Mesothelial cell of epicardium (in vitro differentiated cells): ENCODE results near the gene IGLON5. TPM values are rescaled to one million over a fixed set of nuclear protein-coding genes. Genes with fewer than 3 reads are reported as not detected.

Experiments used
- DNase-seq, 2 experiments: peaks; one replicate each; pipeline ENCODE4 v3.0.0; 2021; ENCODE audit warnings: low spot score in 2 of 2; ENCODE audit not compliant: unreplicated experiment in 2 of 2
- H3K27ac Mint-ChIP-seq: 2 replicates; pipeline ENCODE4 v1.8.0; 2021; ENCODE audit warnings: mixed read lengths
- H3K27me3 Mint-ChIP-seq: 2 replicates; pipeline ENCODE4 v1.8.0; 2021; ENCODE audit warnings: low read depth, mixed read lengths
- H3K36me3 Mint-ChIP-seq: 2 replicates; pipeline ENCODE4 v1.8.0; 2021; ENCODE audit warnings: mixed read lengths
- H3K4me1 Mint-ChIP-seq: 2 replicates; pipeline ENCODE4 v1.8.0; 2021; ENCODE audit warnings: mixed read lengths
- H3K4me3 Mint-ChIP-seq: 2 replicates; pipeline ENCODE4 v1.8.0; 2021; ENCODE audit warnings: mild to moderate bottlenecking, moderate library complexity, mixed read lengths
- H3K9me3 Mint-ChIP-seq: 2 replicates; pipeline ENCODE4 v1.8.0; 2021; ENCODE audit warnings: mixed read lengths
- CTCF ChIP-seq: fragments of 200-600 bp; sonication (generic); IDR thresholded peaks from one replicate; pipeline ENCODE4 v1.5.0; 2021; ENCODE audit warnings: antibody characterized with exemption; ENCODE audit not compliant: unreplicated experiment
- total RNA-seq: library from RNA; stranded (reverse); gene quantifications from 3 replicates; pipeline ENCODE4 v1.2.1, GENCODE V29; 2021

The IGLON5 gene
- total RNA-seq, 1 donor from 2014 or later: 24.9 TPM

- Mint-ChIP-seq H3K36me3 (peaks cover 2% of the 10 kb centered on the region), H3K4me1 (peaks cover 24% of the 10 kb centered on the region), H3K27me3 (peaks cover 15% of the 10 kb centered on the region), H3K4me3 (peak overlapping the region; percentile 91), H3K27ac (no peak overlapping the region), H3K9me3 (no peaks in the 10 kb centered on the region)
- no peak for DNase-seq
- no peak for TF ChIP-seq CTCF
Observed at GRCh38 chr19:51337861-51338562, 26.6 kb downstream of the IGLON5 start.

GRCh38 chr19:51338563-51339312 lies 27.3 kb downstream of the IGLON5 start:
- TF ChIP-seq CTCF: peak; percentile 94
- H3K4me1 Mint-ChIP-seq: peaks cover 25% of the 10 kb centered on the region
- peak overlapping the region; percentile 91 for H3K4me3 Mint-ChIP-seq
- H3K27ac Mint-ChIP-seq: peak overlapping the region; percentile 93
- peaks cover 2% of the 10 kb centered on the region for H3K36me3 Mint-ChIP-seq
- peaks cover 15% of the 10 kb centered on the region for H3K27me3 Mint-ChIP-seq
- H3K9me3 Mint-ChIP-seq: no peaks in the 10 kb centered on the region
- peak; percentile 84 to 90 for DNase-seq

- TF ChIP-seq CTCF: no peak
- peaks cover 25% of the 10 kb centered on the region for H3K4me1 Mint-ChIP-seq
- peaks cover 2% of the 10 kb centered on the region for H3K36me3 Mint-ChIP-seq
- peak overlapping the region; percentile 91 for H3K4me3 Mint-ChIP-seq
- H3K9me3 Mint-ChIP-seq: no peaks in the 10 kb centered on the region
- peaks cover 15% of the 10 kb centered on the region for H3K27me3 Mint-ChIP-seq
- H3K27ac Mint-ChIP-seq: peak overlapping the region; percentile 93
- DNase-seq: no peak
Observed at GRCh38 chr19:51339313-51339686, 27.9 kb downstream of the IGLON5 start.

GRCh38 chr19:51339687-51340656 lies 28.5 kb downstream of the IGLON5 start:
- H3K27ac Mint-ChIP-seq: peak overlapping the region; percentile 93
- peak; percentile 97 to 98 for DNase-seq
- no peaks in the 10 kb centered on the region for H3K9me3 Mint-ChIP-seq
- peaks cover 25% of the 10 kb centered on the region for H3K4me1 Mint-ChIP-seq
- H3K36me3 Mint-ChIP-seq: peaks cover 4% of the 10 kb centered on the region
- H3K4me3 Mint-ChIP-seq: peak overlapping the region; percentile 91
- TF ChIP-seq CTCF: peak; percentile 31
- H3K27me3 Mint-ChIP-seq: peaks cover 15% of the 10 kb centered on the region

GRCh38 chr19:51341066-51341465 lies 29.6 kb downstream of the IGLON5 start:
- TF ChIP-seq CTCF: no peak
- Mint-ChIP-seq H3K9me3 (no peaks in the 10 kb centered on the region), H3K4me3 (peak overlapping the region; percentile 48), H3K27ac (no peak overlapping the region), H3K27me3 (peaks cover 15% of the 10 kb centered on the region), H3K36me3 (peaks cover 7% of the 10 kb centered on the region), H3K4me1 (peaks cover 25% of the 10 kb centered on the region)
- no peak for DNase-seq
